GM19397 (cell line): ENCODE results near the gene PTPRD.

Experiments
- ATAC-seq: cut with Tn5 transposase; IDR thresholded peaks from one replicate; pipeline ENCODE4 v1.9.1; 2021; ENCODE audit warnings: mild to moderate bottlenecking, moderate library complexity; ENCODE audit not compliant: unreplicated experiment

The PTPRD gene

DNA sequence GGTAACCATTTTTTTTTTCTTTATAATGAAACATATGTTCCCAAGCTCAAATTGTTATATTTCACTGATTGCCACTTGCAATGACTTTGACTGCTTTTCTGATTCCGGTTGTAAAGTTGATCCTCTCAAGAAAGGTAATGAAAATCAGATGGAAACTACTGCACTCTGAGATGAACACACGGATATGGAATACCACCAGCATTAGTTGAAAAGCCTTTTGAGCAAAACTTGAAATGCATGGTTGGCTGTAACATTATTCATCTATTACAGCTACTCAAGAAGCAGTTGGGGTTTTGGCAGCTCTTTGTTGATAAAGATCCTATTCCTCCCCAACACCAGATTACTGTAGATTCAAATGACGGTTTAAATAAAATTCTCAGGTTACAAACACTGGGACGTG, 2221.7 kb downstream of the PTPRD start:
- no peak for ATAC-seq

DNA sequence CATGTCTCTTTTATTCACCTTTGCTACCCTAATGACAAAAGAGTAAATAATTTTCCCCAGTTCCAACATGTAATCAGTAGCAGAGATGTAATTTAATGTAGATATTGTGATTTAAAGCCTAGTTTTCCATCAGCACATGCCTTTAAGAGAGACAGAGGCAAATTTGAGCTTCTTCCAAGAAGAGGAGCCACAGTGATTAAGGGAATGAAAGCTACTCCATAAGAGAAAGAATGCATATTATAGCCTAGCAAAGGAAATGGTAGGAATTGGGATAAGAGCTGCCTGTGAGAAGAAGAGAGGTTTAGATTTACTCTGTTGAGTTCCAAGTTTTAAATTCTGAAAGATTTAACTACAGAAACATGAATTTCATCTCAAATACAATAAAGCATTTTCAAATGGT, 2222.2 kb downstream of the PTPRD start:
- no peak for ATAC-seq

DNA sequence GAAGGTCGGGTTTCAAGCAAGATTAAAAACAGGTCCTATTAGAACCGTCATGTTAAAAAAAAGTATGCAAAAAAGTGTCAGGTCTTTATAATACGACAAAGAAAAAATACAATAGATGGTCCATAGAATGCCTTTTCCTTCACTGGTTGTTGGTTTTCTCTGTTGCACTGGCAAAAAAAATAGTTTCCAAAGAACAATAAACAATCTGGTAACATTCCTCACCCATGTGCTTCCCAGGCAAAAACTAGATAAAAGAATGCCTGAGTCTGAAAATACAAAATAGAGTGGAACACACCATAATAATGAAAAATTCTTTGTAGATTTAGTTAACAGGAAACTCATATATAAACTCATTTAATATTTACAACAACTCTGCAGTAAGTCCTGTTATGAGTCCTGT, 2223.3 kb downstream of the PTPRD start:
- no peak for ATAC-seq

DNA sequence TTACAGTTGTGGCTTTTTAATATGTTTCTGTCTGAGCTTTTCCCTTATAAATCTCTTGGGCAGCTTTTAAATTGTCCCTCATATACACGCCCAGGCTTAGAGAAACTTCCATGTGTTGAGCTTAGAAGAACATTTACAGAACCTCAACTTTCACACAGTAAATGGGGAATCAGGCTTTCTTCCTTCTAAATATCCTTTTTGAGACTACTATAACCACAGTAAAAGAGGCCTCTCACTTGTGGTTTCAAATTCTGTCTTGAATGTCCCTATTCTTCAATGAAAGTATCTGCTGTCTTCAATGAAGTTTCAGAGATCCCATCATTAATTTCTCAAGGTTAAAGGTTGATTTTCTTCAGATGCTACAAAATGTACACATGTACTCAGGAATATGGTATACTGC, 2224.7 kb downstream of the PTPRD start:
- no peak for ATAC-seq

DNA sequence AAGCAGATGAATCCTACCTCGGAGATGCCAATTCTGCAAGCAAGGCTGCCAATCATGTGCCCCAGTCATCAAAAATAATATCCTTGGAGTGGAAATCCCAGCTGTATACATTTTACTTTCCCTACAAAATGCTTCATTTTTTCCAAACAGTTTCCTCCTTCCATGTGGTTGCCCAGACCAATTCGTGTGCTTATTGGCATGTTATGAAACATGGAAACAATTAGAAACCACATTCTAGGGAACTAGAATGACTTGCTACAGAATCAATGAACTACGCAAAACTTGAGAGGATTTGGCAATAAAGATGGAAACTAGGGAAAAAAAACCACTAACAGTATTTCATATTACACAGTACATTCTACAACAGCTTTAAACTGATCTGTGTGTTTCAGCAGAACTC, 2228.7 kb downstream of the PTPRD start:
- no peak for ATAC-seq

DNA sequence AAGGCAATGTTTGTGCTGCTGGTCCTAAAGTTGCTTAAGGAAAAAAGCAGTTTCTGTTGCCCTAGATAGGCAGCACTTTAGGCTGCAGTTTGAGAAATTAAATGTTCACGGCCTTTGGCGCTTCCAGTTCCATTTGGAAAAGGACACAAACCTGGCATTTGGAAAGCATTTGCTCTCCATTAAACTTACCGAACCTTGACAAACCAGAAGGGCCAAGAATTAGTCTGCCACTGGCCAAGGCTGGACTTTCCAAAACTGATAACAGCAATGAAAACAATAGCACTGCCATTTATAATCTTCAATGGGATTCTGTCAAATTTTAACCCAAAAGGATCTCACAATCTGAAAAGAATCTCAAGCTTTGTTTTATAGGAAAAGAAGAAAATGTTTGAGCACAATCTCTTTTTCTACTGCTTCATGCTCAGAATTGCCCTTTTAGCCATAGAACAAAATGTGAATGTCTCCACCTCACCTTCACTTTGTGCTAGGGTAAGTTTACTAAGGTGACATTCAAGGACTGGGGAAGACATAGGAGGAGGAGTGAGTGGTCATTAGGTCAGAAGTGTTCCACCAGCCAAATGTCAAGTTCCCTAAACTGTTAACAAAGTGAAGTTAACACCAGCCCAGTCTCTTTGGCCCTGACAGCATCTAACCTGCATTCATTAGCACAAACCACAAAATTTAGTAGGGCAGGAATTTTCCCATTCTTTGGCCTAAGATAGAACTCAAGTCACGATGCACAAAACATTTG, 2229.8 kb downstream of the PTPRD start:
- ATAC-seq = no peak

DNA sequence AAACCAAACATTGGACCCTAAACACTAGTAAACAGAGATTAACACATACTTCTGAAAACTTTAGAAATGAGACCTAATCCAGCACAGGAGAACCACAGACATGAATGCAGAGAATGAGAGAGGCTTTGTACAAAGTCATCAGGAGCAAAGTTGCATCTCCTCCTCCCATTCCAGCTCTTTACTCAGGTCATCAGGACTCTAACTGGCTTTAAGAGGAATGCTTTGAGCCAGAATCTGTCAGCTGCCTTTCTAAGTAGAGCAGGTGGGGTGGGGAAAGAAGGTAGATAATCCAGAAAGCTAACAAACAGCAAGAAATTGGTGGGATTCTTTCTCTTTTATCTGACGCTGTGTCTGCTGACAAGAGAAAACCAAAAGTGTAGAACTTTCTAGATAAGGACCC, 2230.5 kb downstream of the PTPRD start:
- ATAC-seq = no peak

DNA sequence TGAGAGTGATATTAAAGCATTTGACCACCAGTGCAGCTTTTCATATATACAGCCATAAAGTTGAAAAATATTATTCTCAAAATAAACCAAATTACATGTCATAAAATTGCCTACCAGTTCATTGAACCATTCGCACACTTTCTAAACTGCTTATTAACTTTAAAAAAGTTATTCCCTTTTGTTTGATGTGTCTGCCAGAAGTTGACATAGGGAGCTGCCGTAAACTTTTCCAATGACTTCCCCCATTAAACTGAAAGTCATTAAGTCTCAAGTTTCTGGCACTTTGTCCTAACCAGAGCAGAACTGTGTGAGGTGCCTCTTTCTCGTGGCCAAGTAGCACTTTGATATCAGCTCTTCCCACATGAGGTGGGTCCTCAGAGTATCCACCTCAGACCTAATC, 2231.2 kb downstream of the PTPRD start:
- no peak for ATAC-seq

DNA sequence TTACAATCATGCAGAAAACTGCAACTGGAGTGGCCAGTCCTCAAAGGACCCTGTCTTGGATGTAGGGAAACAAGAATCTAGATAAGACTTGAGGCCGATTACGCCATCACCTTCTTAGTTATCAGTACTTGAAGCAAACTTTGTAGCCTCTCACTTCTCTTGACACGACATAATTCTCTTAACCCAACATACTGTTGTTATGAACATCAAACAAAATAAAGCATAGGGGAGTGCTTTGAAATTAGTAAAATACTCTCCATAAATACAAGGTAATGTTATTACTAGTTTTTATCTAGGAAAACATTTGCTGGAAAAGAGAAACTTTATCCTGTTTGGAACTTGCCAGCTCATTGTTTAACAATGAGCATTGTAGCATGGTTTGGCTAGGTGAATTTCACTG, 2238.3 kb downstream of the PTPRD start:
- no peak for ATAC-seq

DNA sequence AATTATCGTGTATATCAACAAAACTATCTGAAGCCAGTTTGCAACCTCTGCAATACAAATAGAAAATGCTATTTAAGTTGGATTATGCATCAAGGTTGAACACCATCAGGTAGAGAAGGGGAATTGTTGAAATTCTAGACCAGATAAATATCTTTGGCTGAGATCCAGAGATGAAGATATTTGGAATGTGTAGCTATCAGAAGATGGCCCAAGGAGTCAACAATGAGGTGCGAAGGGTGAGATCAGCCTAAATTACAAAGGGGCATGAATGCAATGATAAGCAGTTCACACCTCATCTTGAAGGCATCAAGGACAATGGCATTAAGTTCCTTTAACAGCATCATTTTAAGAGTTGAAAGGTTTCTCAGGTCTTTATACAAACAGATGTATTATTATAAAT, 2241.1 kb downstream of the PTPRD start:
- no peak for ATAC-seq

DNA sequence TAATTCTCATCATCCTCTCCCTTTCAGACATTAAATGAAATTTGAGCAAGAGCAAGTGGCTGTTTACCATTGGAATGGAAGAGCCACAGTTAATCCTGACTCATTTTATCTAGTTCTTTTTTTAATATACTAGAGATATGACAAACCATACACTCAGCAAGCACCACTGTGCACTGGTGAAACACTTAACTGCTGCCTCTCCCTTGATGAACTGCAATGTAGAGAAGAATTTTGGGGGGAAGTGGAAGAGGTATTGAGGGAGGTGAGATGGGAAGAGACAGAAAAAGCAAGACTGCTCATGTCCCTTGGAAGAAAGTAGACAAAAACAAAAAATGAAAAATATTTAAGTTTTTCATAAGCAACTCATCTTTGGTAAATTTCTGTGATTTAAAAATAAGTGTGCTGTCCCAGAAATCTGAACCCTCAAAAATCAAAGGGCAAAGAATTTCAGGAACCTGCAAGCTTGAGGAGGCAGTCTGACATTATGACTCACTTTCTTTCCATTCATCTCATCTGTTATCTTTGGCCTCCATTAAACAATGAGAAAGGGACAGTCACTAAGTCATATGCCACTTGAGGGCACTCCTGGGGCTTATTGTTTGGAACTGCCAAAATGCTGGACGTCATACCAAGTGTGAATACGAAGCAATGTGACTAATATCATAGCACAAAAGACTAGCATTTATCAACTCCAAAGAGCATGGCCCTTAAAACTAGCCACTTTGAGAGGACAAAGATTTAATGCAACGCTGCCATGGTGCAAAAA, 2246.5 kb downstream of the PTPRD start:
- no peak for ATAC-seq

DNA sequence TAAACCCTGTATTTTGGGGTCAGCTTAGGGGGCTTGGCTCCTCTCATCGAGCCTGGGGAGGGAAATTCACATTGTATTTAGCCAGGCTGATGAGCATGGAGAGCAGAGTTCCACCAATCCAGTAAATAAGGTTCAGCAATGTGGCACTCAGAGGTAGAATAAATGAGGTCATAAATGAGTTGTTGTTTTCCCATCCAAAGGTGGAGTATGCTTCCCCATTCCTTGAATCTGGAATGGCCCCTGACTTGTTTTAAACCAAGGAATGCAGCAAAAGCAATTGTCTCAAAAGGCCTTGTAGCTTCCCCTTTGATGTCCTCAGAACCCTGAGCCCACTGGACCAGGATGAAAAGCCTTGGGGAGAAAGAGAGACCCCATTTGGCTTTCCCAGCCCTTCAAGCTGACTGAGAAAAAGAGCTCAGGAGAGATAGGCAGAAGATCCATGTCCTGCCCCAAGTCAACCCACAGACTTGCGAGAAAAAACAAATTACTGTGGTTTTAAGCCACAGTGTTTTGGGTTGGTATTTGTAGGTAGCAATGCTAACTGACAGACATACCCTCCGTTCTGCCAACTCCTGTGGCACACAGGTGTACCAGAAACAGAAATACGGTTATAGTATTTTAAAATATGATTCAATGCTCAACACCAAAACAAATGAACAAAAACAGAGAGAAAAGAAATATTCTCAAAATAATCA, 2247.2 kb downstream of the PTPRD start:
- ATAC-seq = no peak

DNA sequence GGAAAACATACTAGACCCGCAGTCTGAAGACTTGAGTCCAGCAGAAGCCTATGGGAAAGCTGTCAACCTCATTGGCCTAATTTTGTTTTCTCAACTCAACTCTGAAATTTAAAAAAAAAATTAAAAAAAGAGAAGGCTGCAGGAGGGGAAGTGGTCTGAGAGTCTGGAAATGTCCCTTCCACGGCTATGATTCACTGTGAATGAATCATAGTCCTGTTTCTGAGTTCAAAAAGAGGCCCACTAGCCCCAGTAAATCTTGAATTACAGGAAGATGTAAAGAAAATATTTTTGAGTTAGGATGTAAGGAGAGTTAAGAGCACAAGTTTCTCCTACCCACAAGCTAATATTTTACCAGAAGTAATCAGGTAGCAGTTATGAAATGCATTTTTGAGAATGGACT, 2247.8 kb downstream of the PTPRD start:
- no peak for ATAC-seq

DNA sequence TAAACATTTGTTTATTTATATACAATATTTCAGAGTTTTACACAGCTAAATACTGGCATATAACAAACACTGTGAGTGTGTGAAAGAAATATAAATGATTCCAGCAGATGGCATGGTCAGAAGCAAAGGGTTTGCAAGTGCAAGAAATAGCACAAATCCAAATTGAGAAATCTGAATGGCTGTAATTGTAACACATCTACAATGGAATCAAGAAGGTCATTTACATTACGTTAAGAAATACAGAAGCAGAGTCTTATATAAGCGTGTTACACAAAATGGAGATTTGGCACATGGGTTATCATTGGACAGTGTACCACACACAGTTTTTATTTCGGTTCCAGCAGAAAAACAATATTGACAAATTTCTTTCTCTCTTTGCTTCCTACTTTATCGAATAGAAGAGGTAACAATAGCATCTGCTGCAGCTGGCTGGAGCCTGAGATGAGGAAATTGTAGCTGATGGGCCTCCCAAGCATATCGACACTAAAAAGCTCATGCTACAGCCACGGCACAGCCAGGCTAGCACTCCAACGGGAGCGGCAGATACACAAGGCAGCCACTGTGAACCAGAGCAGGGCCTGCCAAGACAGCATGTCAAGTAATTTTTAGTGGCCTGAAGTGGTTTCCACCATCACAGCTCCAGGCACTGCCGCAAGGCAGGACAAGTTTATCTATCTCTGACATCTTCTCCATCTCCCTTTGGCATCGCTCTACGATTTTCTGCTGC, 2248.6 kb downstream of the PTPRD start:
- no peak for ATAC-seq

DNA sequence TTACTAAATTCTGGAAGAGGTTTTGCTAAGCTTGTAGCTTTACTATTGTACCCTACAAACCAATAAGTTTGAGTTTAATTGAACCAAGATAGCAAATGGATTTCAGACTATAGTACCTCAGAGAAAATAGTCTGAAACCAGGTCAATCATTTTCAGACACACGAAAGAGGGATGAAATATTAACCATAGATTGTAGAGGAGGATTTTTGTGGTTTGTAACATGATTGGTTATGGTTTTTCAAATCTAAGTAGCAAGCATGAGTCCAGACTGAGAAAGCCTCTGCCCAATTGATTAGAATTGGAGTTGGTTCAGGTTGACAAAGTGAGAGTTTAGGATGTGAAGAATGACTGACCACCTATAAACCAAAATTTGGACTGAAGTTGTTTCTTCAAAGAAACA, 2250.6 kb downstream of the PTPRD start:
- ATAC-seq = peak; percentile 42

DNA sequence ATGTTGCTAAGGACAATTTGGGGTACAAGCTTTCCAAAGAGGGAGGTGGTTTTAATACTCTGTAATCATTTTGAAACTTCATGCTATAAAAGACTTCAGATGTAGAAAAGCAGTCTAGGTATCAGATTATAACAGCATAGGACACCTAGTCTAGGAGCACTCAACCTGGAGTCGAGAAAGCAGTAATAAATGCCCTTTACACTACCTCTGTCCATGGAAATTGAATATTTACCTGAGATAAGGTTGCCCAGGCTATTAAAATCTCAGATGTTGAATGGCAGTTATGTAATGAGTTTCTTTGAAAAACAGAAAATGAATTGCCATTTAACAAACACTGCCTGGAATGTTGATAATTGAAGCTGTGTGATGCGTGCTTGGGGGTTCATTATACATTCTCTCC, 2251.4 kb downstream of the PTPRD start:
- no peak for ATAC-seq

DNA sequence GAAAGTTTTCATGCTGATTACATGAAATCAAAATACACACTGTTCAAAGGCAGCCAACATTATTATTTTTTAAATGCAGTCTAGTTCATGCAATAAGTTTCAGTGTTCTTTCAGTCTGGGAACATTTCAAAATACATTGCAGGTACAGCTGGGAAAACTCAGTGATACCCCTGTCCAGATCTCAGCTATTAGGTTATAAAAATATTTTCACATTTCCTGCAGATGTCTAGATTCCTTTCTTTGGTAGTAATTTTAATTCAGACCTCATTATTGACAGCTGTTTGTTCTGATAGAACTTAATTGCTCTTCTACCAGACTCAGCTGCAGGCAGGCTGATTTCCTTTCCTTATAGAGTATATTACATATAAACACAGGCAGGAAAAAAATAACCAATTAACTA, 2256.4 kb downstream of the PTPRD start:
- ATAC-seq = no peak

DNA sequence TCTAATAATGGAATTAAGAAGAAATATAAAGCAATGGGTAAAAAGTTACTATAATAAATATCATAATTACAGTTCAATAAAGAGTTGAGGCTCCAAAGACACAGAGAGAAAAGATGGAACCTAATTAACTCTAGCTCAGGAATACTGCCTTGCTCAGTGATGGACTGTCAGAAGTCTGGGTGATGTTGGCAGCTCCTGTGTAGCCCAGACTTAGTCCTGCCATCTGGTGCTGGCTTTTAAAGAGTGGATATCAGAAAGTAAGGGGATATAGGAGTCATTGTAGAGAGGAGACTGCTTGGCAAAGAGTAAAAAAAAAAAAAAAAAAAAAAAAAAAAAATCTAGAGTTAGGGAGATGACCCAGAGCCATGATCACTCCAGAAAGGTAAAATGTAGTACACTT, 2261.4 kb downstream of the PTPRD start:
- no peak for ATAC-seq

DNA sequence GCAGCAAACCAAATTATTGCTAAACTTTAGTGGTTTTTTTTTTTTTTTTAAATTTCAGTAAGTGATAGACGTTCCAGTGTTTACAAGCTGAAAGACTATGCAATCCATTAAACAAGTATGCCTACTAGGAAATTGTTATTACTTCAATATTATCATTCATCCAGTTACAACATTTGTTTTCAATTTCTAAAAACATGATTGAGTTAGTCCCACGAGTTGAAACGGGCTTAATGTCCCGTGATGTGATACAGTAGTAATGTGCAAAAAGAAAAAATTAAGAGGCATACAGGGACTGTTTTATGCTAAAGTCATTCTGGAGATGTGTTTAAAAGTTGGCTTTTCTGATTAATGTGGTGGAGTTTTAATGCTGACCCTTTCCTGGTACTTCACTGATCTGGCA, 2262.9 kb downstream of the PTPRD start:
- no peak for ATAC-seq

DNA sequence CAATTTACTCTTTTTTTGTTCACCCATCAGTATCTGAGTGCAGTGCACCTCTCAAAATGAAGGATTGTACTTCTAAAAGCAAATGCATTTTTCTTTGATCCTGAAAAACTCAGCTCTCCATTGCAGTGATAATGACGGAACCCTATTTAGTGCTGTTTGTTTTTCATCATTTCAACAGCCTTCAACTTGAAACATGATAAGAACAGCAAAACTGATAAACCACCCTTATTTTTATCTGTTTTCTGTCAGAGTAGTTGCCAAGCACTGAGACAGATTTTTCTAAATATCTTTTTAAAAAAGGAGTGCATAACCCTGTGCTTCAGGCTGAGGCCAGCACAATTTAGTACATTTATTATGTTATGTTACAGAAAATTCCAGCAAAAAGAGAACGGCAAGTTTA, 2263.4 kb downstream of the PTPRD start:
- ATAC-seq = no peak

DNA sequence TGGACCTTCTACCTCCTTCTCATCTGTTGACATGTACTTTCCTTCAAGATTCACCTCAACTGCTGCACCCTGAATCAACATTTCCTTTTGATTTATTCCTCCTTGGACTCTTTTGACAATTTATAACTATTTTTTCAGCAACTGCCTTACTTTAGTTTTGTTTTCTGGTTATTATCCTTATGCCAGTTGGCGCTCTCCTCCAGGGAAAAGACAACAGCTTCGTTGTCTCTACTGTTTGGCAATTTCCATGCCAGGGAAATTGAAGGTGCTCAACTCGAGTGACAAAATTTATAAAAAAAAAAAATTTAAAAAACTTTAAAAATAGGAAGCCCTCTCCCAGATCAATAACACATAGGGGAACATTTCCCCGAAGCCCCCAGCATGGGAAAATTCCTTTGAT, 2264.0 kb downstream of the PTPRD start:
- ATAC-seq = no peak
